Measurements from ENCODE around the gene OGDH. TPM values are rescaled to one million over a fixed set of nuclear protein-coding genes. Genes with fewer than 3 reads are reported as not detected.

The OGDH gene
- total and polyA plus RNA-seq, 10 of the 15 experiments (the other 5 are each of a cell fraction or from before 2014, with no cell fraction given), result 4.1 to 103 (median 48.4) TPM

DNA sequence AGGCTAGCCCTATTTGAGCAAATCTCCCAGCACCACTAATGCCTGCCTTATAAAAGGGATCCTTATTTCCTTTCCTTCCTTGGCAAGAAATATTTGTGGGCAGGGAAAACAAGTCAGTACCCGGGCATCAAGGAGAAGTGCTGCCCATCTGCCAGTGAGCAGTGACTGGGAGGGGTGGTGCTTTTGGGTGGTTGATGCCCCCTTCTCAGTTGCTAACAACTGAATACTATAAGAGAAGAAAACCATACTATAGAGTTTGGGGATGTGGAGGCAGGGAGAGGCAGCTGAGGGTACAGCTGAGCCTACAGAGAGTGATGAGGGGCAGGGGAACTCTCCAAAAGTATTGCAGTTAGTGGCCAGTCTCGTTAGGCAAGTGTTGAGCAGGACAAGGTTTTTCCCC is 39.3 kb downstream of the OGDH start:
- FAIRE-seq, result no peak
- H3K27ac ChIP-seq (ENCODE audit: control insufficient read depth, insufficient read depth), result no peak overlapping the region

More for the DNA sequence above, 39.3 kb downstream of the OGDH start:
- no peaks in the 10 kb centered on the region for H3K9me3 ChIP-seq (replicated peaks; ENCODE audit: control insufficient read depth, insufficient read depth, low read length)
- in situ Hi-C loops (cut with MboI), result no loop called here
- WGBS (ENCODE audit: insufficient coverage, insufficient replicate concordance, low lambda C conversion rate, missing lambda C conversion rate), result 67% methylated on average over 2 of the region's 2 CpGs
- H3K4me2 ChIP-seq (ENCODE audit: control insufficient read depth, insufficient read depth), result no peak overlapping the region
- ChIA-PET SMC1A (ENCODE audit: uncharacterized antibody, unreplicated experiment) (no interaction called here), RAD21 (ENCODE audit: unreplicated experiment) (no interaction called here), CTCF (no interaction called here), POLR2A (interaction anchor here (1.0 kb wide), 1 partner anchor 12 kb away, joined by 4 read pairs; no protein-coding TSS in a partner anchor)
- no peaks in the 10 kb centered on the region for H4K20me1 ChIP-seq (ENCODE audit: control insufficient read depth, insufficient read depth)
- peaks cover 2% of the 10 kb centered on the region for H3K79me2 ChIP-seq (ENCODE audit: control insufficient read depth, insufficient read depth, low read length)
- intact Hi-C loops (cut with micrococcal nuclease; ENCODE audit: unreplicated experiment), result no loop called here
- peaks cover 3 to 22% of the 10 kb centered on the region in 2 experiments for H3K36me3 ChIP-seq (ENCODE audit: control insufficient read depth in 2 of 2, insufficient read depth in 2 of 2, low read length in 1 of 2)
- no peak for TF ChIP-seq ATF2 (IDR thresholded peaks at IDR 0.05; ENCODE audit: low read length)
- no peak for TF ChIP-seq WRNIP1 (IDR thresholded peaks at IDR 0.05; ENCODE audit: borderline replicate concordance, low read depth, low read length)
- no peak for TF ChIP-seq LARP7 (IDR thresholded peaks at IDR 0.05)
- TF ChIP-seq NR2C2 (IDR thresholded peaks at IDR 0.05; ENCODE audit: borderline replicate concordance, control insufficient read depth, insufficient read length, low read depth), result no peak
- TF ChIP-seq ZNF274 (IDR thresholded peaks at IDR 0.05; ENCODE audit: insufficient read depth, insufficient read length), result no peak
- no peak for TF ChIP-seq EGR1 (IDR thresholded peaks at IDR 0.05; ENCODE audit: borderline replicate concordance in 1 of 2, low read depth in 2 of 2, low read length in 2 of 2)
- TF ChIP-seq NR2F1 (conservative IDR thresholded peaks at IDR 0.05), result no peak
- no peak for TF ChIP-seq SMAD5 (IDR thresholded peaks at IDR 0.05; ENCODE audit: low read depth)
- TF ChIP-seq CBX3 (IDR thresholded peaks at IDR 0.05; ENCODE audit: borderline replicate concordance, low read depth), result no peak
- TF ChIP-seq CREM (IDR thresholded peaks at IDR 0.05; ENCODE audit: low read depth), result no peak
- no peak for TF ChIP-seq CBX5 (IDR thresholded peaks at IDR 0.05; ENCODE audit: low read depth)
- TF ChIP-seq E4F1 (IDR thresholded peaks at IDR 0.05; ENCODE audit: borderline replicate concordance, partially characterized antibody), result no peak
- no peak for TF ChIP-seq BCLAF1 (IDR thresholded peaks at IDR 0.05)
- no peak for TF ChIP-seq PBX3 (IDR thresholded peaks at IDR 0.05; ENCODE audit: insufficient replicate concordance, low read depth, low read length)
- TF ChIP-seq NBN (IDR thresholded peaks at IDR 0.05), result no peak
- no peak for TF ChIP-seq SMC3 (IDR thresholded peaks at IDR 0.05; ENCODE audit: borderline replicate concordance, low read length)
- TF ChIP-seq KLF5 (IDR thresholded peaks at IDR 0.05; ENCODE audit: partially characterized antibody), result no peak
- no peak for TF ChIP-seq STAT1 (conservative IDR thresholded peaks at IDR 0.05)
- ATAC-seq, result no peak
- BruUV-seq (replicated peaks), result no TSS peak
- peaks cover 4% of the 10 kb centered on the region; the same call in 1 of the 2 replicates for H3K4me1 ChIP-seq (ENCODE audit: control insufficient read depth, insufficient read depth, low read length)
- H3K9ac ChIP-seq (ENCODE audit: control insufficient read depth, insufficient read depth, low read length), result no peak overlapping the region
- H2AFZ ChIP-seq (ENCODE audit: control insufficient read depth, low read depth, low read length), result no peak overlapping the region
- H3K4me3 ChIP-seq, result no peak overlapping the region
- no peaks in the 10 kb centered on the region for H3K27me3 ChIP-seq (replicated peaks in 1 of 2; ENCODE audit: control insufficient read depth in 2 of 2, insufficient read depth in 2 of 2, low read length in 1 of 2)
- no peak for DNase-seq (ENCODE audit: low read depth, low spot score)
